Inflammatory macrophage (primary cell): ENCODE results near the gene GPR17.

Experiments used
- DNase-seq, 2 donors: peaks; one replicate each; pipeline ENCODE4 v3.0.0-alpha.2; 2020 to 2022

GPR17 gene

GRCh38 chr2:127630096-127630863, 15.7 kb upstream of the GPR17 start:
- DNase-seq: peak; percentile 25 to 46

- DNase-seq: no peak
Observed at GRCh38 chr2:127630864-127631540, 15.0 kb upstream of the GPR17 start.

- DNase-seq: no peak
Observed at GRCh38 chr2:127631541-127631996, 14.4 kb upstream of the GPR17 start.

GRCh38 chr2:127631997-127632581, 13.9 kb upstream of the GPR17 start:
- no peak for DNase-seq

GRCh38 chr2:127632592-127633489, 13.1 kb upstream of the GPR17 start:
- DNase-seq: no peak

GRCh38 chr2:127633556-127634065, 12.3 kb upstream of the GPR17 start:
- DNase-seq: no peak

GRCh38 chr2:127634066-127634617, 11.8 kb upstream of the GPR17 start:
- no peak for DNase-seq

- DNase-seq: no peak
Observed at GRCh38 chr2:127634626-127635379, 11.2 kb upstream of the GPR17 start.

- no peak for DNase-seq
Observed at GRCh38 chr2:127635380-127636237, 10.3 kb upstream of the GPR17 start.

GRCh38 chr2:127636248-127637235, 9.4 kb upstream of the GPR17 start:
- no peak for DNase-seq

GRCh38 chr2:127637236-127637630, 8.7 kb upstream of the GPR17 start:
- no peak for DNase-seq

GRCh38 chr2:127637725-127638252, 8.2 kb upstream of the GPR17 start:
- peak; percentile 43 to 49 for DNase-seq

- DNase-seq: no peak
Observed at GRCh38 chr2:127638361-127639110, 7.4 kb upstream of the GPR17 start.

GRCh38 chr2:127639111-127639474, 6.9 kb upstream of the GPR17 start:
- no peak for DNase-seq

GRCh38 chr2:127640082-127641072, 5.6 kb upstream of the GPR17 start:
- no peak for DNase-seq

- no peak for DNase-seq
Observed at GRCh38 chr2:127641133-127641532, 4.8 kb upstream of the GPR17 start.
